A172 (cell line): Measurements from ENCODE around the gene DNMT3L. TPM values are rescaled to one million over a fixed set of nuclear protein-coding genes. Genes with fewer than 3 reads are reported as not detected.
"Not testable (repeated sequence)": the region's sequence is repeated elsewhere in the genome, so short reads cannot be mapped to it uniquely, and the experiment has no call there.

Experiments used
- DNase-seq: peaks from one replicate; pipeline ENCODE4 v3.0.0-alpha.2; 2015; ENCODE audit warnings: low spot score
- total RNA-seq: library from RNA; depleted of rRNA; stranded (reverse); fragments of >200 nt; shearing (Covaris generic); gene quantifications from 2 replicates; pipeline ENCODE4 v1.2.3, GENCODE V29; 2014

The DNMT3L gene
- total RNA-seq, 1 experiment from 2014 or later: not detected

- not testable (repeated sequence) for DNase-seq
These were observed 12.3 kb downstream of the DNMT3L start for GRCh38 chr21:44249204-44250037.

- DNase-seq: not testable (repeated sequence)
These were observed 13.8 kb downstream of the DNMT3L start for GRCh38 chr21:44247904-44248303.

- DNase-seq: not testable (repeated sequence)
These were observed 17.7 kb downstream of the DNMT3L start for GRCh38 chr21:44243980-44244379.

GRCh38 chr21:44241281-44241680 is 20.4 kb downstream of the DNMT3L start:
- not testable (repeated sequence) for DNase-seq

- not testable (repeated sequence) for DNase-seq
These were observed 20.9 kb downstream of the DNMT3L start, which contains the start of gene ICOSLG for GRCh38 chr21:44240842-44241241. TSS of gene ICOSLG (minus strand) at chr21:44240943. CDS start at chr21:44240817, 126 bp downstream.

- DNase-seq: not testable (repeated sequence)
These were observed 21.3 kb downstream of the DNMT3L start for GRCh38 chr21:44240353-44240752.

GRCh38 chr21:44229561-44229960 is 32.1 kb downstream of the DNMT3L start:
- DNase-seq: not testable (repeated sequence)

- not testable (repeated sequence) for DNase-seq
These were observed 33.6 kb downstream of the DNMT3L start for GRCh38 chr21:44228109-44228508.

GRCh38 chr21:44227614-44228013 is 34.1 kb downstream of the DNMT3L start:
- DNase-seq: not testable (repeated sequence)

- DNase-seq: not testable (repeated sequence)
These were observed 36.1 kb downstream of the DNMT3L start for GRCh38 chr21:44225605-44226004.

- DNase-seq: not testable (repeated sequence)
These were observed 38.4 kb downstream of the DNMT3L start for GRCh38 chr21:44223334-44223733.

GRCh38 chr21:44220674-44221073 is 41.0 kb downstream of the DNMT3L start:
- DNase-seq: not testable (repeated sequence)

- DNase-seq: not testable (repeated sequence)
These were observed 43.2 kb downstream of the DNMT3L start for GRCh38 chr21:44218461-44218860.

GRCh38 chr21:44211978-44212377 is 49.7 kb downstream of the DNMT3L start:
- not testable (repeated sequence) for DNase-seq

GRCh38 chr21:44211574-44211973 is 50.1 kb downstream of the DNMT3L start:
- not testable (repeated sequence) for DNase-seq

- not testable (repeated sequence) for DNase-seq
These were observed 53.6 kb downstream of the DNMT3L start for GRCh38 chr21:44207860-44208646.

- DNase-seq: not testable (repeated sequence)
These were observed 54.7 kb downstream of the DNMT3L start for GRCh38 chr21:44206698-44207676.

- DNase-seq: not testable (repeated sequence)
These were observed 55.5 kb downstream of the DNMT3L start for GRCh38 chr21:44206187-44206586.

GRCh38 chr21:44202590-44203299 is 59.0 kb downstream of the DNMT3L start:
- DNase-seq: not testable (repeated sequence)

GRCh38 chr21:44199997-44200396 is 61.7 kb downstream of the DNMT3L start:
- not testable (repeated sequence) for DNase-seq
